Stimulated activated CD4-positive, alpha-beta T cell treated with anti-CD3 and anti-CD28 coated beads, Interleukin-1b, Interleukin-23, amount 100 ng/mL, for 24 hours (primary cell): ENCODE results near the gene TRIM71.

Experiments used
- DNase-seq, 4 experiments: peaks; one replicate each; pipeline ENCODE4 v3.0.0-alpha.2; 2020; ENCODE audit warnings: low read depth in 4 of 4, low spot score in 1 of 4

The TRIM71 gene

GRCh38 chr3:32862936-32863487 is 45.2 kb downstream of the TRIM71 start:
- DNase-seq = no peak

DNA sequence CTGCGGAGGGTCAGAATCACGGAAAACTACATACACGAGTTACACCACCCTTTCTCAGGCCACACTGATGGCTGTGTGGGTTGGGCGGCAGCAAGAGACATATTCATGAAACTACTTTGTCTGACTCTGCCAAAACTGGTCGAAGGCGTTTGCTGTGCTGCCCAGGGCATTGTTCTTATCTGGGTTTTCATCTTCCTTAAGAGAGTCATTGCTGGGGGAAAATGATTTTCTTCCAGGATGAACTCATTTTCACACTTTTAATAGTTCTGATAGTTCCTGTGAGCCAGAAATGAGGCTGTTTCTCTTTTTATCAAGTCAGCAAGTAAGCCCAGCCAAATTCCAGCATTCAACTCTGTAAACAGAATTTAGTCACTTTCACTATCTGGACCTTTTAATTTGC is 47.6 kb downstream of the TRIM71 start:
- DNase-seq = no peak

GRCh38 chr3:32866533-32866932 is 48.7 kb downstream of the TRIM71 start:
- no peak for DNase-seq

- no peak for DNase-seq
Measured at GRCh38 chr3:32867954-32868353, 50.2 kb downstream of the TRIM71 start.

DNA sequence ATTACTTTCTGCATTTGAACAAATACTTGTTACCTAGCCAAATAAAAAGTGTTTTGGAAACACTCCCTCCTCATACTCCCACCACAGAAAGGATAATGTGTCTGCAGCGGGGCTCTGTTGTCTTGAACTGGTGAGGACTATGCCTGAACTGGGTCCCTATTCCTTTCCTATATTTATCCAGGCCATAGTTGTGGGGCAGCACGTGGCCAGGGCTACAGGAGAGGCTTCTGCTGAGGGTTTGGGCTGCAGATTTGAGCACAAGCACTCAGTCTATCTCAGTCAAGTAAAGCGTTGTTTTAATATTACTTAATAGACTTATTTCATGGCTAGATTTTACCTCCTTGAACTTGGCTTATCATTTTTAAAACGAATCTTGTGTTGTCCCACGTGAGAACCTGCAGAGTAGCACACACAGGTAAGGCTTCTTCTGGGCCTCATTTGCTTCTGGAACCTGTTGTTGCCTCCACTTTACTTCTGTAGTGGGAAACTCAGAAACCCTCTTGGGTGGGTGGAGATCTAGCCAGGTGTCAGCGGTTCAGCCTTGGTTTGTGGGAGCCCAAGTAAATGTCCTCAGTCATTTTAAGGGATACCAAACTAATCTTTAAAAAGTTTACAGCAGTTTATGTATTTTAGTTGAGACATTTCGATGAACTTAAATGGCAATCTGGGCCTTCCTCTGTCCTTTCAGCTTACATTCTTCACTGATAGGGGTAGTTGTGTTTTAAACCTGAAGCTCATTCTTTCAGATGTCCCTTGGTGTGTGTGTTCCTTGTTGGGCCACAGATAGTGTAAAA is 51.1 kb downstream of the TRIM71 start:
- DNase-seq = no peak

- no peak for DNase-seq
Measured at GRCh38 chr3:32869513-32870047, 51.8 kb downstream of the TRIM71 start.

- DNase-seq = no peak
Measured at GRCh38 chr3:32870373-32871095, 52.7 kb downstream of the TRIM71 start.

DNA sequence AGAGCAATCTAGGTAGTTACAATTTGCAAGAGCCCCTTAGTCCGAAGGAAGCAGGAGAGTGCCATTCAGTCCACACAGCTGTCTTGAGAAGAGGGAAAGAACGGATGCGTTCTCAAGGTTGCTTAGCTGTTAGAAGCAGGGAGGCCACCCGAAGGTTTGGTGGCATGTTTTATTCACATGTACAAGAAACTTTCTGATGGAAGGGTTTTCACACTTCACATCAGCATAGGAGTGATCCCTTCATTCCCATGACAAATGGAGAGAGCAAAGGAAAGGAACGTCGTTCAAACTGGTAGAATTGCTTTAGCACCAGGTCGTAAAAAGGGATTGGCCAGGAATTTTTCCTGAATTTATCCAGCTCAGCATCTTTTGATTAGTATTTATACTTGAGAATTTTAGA is 53.5 kb downstream of the TRIM71 start:
- no peak for DNase-seq

- no peak for DNase-seq
Measured at GRCh38 chr3:32872487-32873382, 54.9 kb downstream of the TRIM71 start.

GRCh38 chr3:32873531-32874130 is 55.8 kb downstream of the TRIM71 start:
- DNase-seq = no peak

DNA sequence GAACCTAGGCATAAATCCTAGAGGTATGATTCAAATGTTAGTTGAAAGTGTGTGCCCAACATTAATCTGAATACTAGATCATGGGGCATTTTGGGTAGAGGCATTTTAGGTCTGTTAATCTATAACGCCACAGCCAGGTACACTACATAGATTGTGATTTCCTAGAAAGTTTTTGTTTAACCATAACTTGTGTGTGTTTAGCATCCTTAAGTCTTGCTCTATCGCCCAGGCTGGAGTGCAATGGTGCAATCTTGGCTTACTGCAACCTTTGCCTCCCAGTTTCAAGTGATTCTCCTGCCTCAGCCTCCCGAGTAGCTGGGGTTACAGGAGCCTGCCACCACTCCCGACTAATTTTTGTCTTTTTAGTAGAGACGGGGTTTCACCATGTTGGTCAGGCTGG is 59.1 kb downstream of the TRIM71 start:
- no peak for DNase-seq

GRCh38 chr3:32877598-32877997 is 59.8 kb downstream of the TRIM71 start:
- no peak for DNase-seq

DNA sequence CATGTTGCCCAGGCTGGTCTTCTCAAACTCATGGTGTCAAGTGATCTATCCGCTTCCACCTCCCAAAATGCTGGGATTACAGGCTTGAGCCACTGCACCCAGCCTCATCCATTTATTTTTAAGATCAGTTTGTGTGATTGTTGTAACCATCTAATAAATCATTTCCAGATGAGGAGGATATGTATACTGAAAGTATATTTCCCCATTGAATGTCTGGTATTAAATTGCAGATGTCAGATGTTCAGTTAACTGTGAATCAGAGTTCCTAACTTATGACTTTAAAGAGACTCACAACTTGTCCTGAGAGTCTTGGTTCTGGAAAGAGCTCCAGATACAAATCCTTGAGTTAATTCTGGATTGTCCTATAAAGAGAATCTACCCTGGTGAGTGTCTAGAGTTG is 62.4 kb downstream of the TRIM71 start:
- no peak for DNase-seq

DNA sequence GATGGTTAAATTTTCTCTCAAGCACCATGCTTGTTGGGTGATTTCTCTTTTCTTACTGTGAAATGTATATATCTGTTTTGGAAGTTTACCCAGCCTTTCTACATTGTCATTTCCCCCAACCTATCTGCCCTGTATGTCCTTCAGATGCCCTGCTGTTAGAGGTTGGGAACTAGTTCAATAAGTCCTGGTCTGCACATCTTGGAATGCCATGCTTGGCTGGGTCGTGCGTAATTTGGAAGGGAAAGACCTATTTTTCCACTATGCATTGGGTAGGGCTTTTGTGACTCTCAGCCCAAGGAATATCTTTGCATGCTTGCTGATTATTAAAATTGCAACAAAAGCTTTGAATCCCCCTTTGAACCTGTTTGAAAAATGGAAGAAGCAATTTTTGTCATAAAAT is 63.8 kb downstream of the TRIM71 start:
- DNase-seq = no peak

GRCh38 chr3:32882189-32882588 is 64.4 kb downstream of the TRIM71 start:
- DNase-seq = no peak

DNA sequence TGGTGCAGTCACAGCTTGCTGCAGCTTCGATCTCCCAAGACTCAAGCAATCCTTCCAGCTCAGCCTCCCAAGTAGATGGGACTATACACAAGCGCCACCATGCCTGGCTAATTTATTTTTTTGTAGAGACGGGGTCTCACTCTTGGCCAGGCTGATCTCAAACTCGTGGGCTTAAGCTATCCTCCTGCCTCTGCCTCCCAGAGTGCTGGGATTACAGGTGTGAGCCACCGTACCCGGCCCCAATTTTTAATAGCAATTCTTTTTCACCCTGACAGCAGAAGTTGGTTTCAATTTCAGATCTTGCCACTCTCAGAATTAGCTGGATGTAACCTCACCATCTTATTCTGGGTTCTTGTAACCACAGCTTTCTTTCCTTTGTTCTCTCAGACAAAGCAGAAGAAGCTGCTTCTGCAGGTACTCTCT is 64.8 kb downstream of the TRIM71 start:
- DNase-seq = no peak

- no peak for DNase-seq
Measured at GRCh38 chr3:32883817-32884216, 66.0 kb downstream of the TRIM71 start.

DNA sequence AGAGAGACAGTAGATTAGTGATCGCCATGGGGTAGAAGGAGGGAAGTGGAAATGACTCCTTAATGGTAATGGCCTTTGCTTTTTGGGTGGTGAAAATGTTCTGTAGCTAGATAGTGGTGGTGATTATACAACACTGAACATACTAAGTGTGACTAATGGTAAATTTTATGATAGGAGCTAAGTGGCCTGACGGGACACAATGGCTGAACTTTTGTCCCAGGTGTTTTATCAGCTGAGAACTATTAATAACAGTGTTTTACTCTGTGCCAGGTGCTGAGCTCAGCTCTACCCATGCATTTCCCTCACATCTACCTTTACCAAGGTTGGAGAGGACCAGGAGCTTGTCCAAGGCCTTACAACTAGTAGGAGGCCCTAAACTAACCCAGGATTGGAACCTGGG is 66.8 kb downstream of the TRIM71 start:
- DNase-seq = no peak

- no peak for DNase-seq
Measured at GRCh38 chr3:32885283-32885901, 67.6 kb downstream of the TRIM71 start.

- no peak for DNase-seq
Measured at GRCh38 chr3:32886296-32886695, 68.5 kb downstream of the TRIM71 start.
